LHCN-M2 (cell line): Measurements from ENCODE around the gene SALL4. TPM values are rescaled to one million over a fixed set of nuclear protein-coding genes. Genes with fewer than 3 reads are reported as not detected.
"Not testable (repeated sequence)": the region's sequence is repeated elsewhere in the genome, so short reads cannot be mapped to it uniquely, and the experiment has no call there.

Experiments used
- DNase-seq: peaks from one replicate; pipeline ENCODE4 v3.0.0-alpha.2; 2012; ENCODE audit warnings: low read depth
- polyA plus RNA-seq: library from polyadenylated mRNA; unstranded; fragments of >200 nt; gene quantifications from one replicate; pipeline ENCODE4 v1.2.1, GENCODE V29; 2012; ENCODE audit warnings: missing spikeins
- total RNA-seq: library from RNA; depleted of rRNA; stranded (reverse); fragments of >200 nt; gene quantifications from 2 replicates; pipeline ENCODE4 v1.2.3, GENCODE V29; 2014; rRNA removed

Gene SALL4
- total RNA-seq = not detected in 2 replicates
- 0.04 TPM for polyA plus RNA-seq

- no peak for DNase-seq
These were observed at the start of gene SALL4 for GRCh38 chr20:51802170-51802751. Gene SALL4, minus strand, starts transcription at chr20:51802521. Its CDS starts 113 bp downstream, at chr20:51802408.

- no peak for DNase-seq
These were observed 46.0 kb upstream of the SALL4 start for GRCh38 chr20:51848346-51848745.

DNA sequence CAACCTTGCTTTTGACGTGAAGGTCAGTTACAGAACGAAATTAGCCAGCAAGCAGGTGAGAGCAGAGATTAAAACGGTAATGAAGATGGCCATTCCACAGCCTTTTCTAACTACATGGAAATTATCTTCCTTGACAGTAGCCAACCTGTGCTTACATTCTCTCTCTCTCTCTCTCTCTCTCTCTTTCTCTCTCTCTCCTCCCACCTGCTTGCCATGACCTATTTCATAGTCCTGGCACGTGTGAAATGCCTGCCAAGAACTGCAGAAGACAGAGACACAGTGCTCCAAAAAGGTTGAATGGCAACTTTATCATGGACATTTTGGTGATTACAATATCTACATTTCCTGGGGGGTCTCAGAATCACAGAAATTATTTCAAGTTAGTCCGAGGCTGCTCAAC is 38.5 kb upstream of the SALL4 start:
- no peak for DNase-seq

DNA sequence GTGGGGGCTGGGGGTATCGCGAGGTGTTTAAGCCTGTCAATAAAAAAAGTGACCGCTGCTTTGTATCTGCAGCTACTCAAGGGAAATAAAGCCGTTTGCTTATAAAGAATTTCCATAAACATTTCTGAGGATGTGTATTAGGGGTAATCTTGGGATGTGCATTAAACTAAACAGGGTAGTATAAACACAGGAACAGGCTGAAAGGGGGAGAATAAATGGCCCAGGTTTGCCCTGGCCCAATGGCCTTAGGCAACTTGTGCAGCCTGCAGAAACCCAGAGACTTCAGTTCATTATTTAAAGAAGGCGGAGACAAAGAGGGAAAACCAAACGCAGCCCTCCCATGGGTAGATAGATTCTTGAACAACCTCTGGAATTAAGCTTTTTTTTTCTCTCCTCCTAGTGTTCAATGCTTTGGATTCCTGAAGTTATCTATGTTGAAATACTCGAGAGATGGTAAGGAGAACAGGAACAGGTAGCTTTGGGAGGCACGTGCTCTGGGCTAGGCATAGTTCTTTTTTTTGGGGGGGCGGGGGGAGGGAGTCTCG is 35.6 kb upstream of the SALL4 start:
- no peak for DNase-seq

GRCh38 chr20:51837436-51837835 is 35.1 kb upstream of the SALL4 start:
- no peak for DNase-seq

DNA sequence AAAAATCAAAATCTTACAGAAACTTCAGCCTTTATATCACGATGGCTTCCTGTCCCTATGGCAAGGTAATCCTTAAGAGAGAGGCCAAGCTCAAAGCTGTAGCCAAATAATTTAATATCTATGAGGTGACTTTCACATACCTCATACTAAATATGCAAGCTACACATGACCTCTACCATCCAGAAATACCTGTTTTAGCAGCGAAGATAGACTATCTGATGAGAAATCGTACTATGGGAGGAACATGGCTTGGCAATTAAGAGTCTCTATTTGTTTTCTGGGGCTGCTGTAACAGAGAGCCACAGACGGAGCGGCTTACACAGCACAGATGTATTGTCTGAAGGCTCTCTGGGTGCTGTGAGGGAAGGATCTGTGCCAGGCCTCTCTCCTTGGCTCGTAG is 31.0 kb upstream of the SALL4 start:
- no peak for DNase-seq

GRCh38 chr20:51832276-51832675 is 30.0 kb upstream of the SALL4 start:
- no peak for DNase-seq

GRCh38 chr20:51831866-51832265 is 29.5 kb upstream of the SALL4 start:
- no peak for DNase-seq

DNA sequence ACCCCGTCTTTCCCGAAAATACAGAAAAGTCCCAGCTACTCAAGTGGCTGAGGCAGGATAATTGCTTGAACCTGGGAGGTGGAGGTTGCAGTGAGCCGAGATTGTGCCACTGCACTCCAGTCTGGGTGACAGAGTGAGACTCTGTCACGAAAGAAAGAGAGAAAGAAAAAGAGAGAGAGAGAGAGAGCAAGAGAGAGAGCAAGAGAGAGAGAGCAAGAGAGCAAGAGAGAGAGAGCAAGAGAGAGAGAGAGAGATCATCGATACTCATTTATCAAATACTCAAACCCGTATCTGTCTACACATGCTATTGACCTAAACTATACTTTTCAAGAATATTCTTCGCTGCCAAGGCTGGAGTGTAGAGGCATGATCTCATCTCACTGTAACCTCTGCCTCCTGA is 28.2 kb upstream of the SALL4 start:
- DNase-seq = no peak

GRCh38 chr20:51828762-51829161 is 26.4 kb upstream of the SALL4 start:
- DNase-seq = no peak

DNA sequence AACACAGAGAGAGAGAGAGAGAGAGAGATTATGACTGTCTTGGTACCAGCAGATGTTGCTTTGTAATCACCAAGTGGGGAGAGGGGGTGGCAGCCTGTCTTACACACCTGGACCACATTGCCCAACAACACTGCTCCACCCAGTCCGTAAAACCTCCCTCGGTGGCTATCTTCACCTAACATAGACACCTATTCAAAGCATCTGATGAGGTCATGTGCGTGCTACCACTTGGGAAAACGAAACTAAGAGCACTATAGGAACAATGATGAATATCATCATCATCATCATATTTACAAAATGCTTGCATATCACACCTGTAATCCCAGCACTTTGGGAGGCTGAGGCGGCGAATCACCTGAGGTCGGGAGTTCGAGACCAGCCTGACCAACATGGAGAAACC is 24.1 kb upstream of the SALL4 start:
- DNase-seq = no peak

DNA sequence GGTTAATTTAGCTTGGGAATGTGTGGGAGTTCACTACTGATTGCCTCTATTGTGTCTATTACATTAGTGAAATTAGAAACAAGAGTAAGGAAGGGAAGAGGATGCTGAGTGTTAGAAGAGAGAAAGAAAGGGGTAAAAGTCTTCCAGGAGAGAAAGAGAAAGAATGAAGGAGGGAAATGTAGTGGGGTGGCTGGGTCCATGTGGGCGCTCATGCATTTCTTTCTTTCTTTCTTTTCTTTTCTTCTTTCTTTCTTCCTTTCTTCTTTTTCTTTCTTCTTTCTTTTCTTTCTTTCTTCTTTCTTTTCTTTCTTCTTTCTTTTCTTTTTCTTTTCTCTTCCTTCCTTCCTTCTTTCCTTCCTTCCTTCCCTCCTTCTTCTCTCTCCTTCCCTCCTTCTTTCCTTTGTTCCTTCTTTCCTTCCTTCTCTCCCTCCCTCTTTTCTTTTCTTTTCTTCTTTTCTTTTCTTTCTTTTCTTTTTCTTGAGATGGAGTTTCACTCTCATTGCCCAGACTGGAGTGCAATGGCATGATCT is 16.2 kb upstream of the SALL4 start:
- DNase-seq = no peak

DNA sequence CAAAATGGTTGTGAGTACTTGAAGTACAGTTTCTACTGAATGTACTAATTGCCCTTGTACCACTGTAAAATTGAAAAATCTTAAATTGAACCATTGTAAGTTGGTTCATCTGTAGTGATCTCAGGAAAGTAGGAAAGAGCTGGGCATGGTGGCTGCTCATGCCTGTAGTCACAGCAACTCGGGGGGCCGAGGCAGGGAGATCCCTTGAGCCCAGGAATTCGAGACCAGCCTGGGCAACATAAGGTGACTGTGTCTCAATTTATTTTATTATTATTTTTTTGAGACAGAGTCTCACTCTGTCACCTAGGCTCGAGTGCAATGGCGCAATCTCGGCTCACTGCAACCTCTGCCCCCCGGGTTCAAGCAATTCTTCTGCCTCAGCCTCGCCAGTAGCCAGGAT is 14.5 kb upstream of the SALL4 start:
- not testable (repeated sequence) for DNase-seq

DNA sequence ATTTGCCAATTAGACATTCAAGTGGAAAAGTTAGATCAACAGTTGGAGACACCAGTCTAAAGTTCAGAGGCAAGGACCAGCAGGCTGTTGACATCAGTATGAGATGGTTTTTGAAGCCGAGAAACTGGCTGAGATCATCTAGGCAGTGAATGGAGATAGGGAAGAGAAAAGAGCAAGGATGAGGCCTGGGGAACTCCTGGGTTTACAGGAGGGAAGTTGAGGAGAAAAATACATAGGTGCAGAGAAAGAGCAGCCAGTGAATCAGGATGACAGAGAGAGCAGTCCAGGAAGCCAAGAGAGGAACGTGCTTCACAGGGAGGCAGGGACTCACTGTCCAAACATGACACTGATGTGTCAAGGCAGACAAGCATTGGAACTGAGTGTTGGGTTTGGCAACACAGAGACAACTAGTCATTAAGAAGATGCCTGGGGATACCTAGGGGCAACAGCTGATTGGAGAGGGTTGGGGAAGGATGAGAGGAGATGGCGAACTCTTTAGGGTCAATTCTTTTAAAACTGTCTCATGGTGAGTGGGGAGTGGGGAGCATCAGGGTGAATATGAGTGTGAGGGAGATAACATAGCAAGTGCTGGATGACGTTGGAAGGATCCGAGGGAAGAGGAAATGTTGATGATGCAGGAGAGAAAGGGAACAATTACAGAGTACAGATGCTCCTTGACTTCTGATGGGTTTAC is 13.2 kb upstream of the SALL4 start:
- no peak for DNase-seq

GRCh38 chr20:51812861-51813260 is 10.5 kb upstream of the SALL4 start:
- DNase-seq = no peak

- no peak for DNase-seq
These were observed 9.3 kb upstream of the SALL4 start for GRCh38 chr20:51811514-51812128.

- DNase-seq = no peak
These were observed 8.7 kb upstream of the SALL4 start for GRCh38 chr20:51811042-51811355.

GRCh38 chr20:51810155-51811041 is 8.1 kb upstream of the SALL4 start:
- DNase-seq = no peak

DNA sequence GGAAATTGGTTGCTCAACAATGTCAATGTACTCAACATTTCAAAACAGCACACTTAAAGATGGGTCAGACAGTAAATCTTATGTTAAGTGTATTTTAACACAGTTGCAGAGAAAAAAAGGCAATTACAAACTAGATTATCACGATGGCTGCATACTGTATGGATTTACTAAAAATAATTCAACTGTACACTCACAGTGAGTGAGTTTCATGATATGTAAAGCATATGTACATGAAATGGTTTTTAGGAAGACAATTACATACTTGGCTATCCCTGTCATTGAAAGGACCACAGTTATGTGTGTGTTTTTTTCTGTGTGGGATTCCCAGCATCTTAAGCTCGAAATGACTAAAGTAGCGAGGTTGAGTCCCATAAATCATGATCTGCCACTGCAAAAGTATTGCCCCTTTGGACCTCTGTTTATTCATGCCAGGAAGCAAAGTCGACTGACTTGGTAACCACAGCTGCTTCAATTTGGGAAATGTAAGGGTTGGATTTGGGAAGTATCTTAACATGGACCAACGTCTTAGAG is 5.5 kb upstream of the SALL4 start:
- DNase-seq = no peak

GRCh38 chr20:51804754-51805153 is 2.4 kb upstream of the SALL4 start:
- DNase-seq = no peak

GRCh38 chr20:51803148-51803854 is 980 bp upstream of the SALL4 start:
- DNase-seq = no peak
